Lower leg skin (tissue), 3 donors: Measurements from ENCODE around the gene PDIA6.

Experiments
- CTCF ChIP-seq, 3 donors: fragments of 450-650 bp; IDR thresholded peaks; one replicate each; pipeline ENCODE4 v1.5.1; 2016; ENCODE audit warnings: antibody characterized with exemption in 3 of 3, mild to moderate bottlenecking in 3 of 3, moderate library complexity in 2 of 3
- POLR2A ChIP-seq, 2 donors: fragments of 450-650 bp; IDR thresholded peaks; one replicate each; pipeline ENCODE4 v1.6.1; 2016 to 2017; ENCODE audit warnings: antibody characterized with exemption in 2 of 2, mild to moderate bottlenecking in 1 of 2, moderate library complexity in 1 of 2

- no peak for TF ChIP-seq CTCF (IDR thresholded peaks at IDR 0.05)
- TF ChIP-seq POLR2A (IDR thresholded peaks at IDR 0.05): no peak
Observed at GRCh38 chr2:10772201-10772867, 40.3 kb downstream of the PDIA6 start.
